HG02763 (cell line): ENCODE results near the gene PIK3IP1.

ENCODE experiments used
- ATAC-seq: cut with Tn5 transposase; IDR thresholded peaks from one replicate; pipeline ENCODE4 v1.9.1; 2021; ENCODE audit warnings: mild to moderate bottlenecking, moderate library complexity; ENCODE audit not compliant: unreplicated experiment

Gene PIK3IP1

DNA sequence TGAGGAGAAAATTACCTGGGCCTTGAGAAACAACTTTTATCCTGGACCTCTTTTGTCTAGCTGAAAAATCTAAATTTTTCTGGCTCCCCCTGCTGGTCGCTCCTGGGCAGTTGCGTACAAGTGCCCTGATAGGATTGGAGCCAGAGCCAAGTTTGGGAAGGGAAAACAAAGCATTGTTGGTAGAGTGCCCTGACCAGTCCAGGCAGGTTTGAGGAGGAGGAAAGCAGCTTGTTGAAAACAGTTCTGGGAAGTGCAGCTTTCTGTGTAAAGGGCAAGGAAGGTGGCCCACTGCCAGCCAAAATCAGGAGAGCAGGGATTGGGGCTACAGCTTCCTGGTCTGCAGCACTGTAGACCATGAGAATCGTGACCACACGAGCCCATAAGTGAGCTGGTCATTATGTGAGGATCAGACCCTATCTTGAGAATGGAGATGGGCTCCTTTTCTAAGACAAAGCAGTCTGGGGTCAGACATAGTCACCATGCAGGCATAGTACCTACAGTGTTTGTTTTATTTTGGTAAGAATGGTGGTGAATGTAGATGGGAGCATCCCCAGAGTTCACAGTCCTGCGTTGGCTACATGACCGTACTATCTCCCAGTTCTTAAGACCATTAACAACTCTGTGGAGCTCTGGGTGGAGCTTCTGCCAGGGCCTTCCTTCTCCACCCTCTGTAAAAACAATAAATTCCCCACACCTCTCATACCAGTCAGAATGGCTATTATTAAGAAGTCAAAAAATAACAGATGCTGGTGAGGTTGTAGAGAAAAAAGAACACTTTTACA, 21.3 kb upstream of the PIK3IP1 start:
- ATAC-seq: no peak

DNA sequence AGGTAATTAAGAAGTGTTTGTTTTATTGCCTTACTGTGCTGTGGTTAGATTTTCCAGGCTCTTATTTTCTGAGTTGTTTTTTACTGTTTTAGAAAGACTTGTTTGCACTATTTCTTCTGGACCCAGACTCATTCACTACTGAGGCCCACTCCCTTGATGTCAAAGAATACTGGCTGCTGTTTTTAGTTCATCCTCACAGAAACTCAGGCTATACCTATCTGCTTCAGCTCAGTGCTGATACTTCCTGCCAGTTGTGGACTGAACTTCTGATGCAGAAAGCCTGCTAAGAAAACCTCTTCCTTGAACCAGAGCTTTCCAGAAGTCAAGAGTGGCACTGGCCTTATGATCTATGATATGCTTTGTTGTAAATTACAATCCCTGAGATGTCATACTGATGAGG, 15.9 kb upstream of the PIK3IP1 start:
- no peak for ATAC-seq

DNA sequence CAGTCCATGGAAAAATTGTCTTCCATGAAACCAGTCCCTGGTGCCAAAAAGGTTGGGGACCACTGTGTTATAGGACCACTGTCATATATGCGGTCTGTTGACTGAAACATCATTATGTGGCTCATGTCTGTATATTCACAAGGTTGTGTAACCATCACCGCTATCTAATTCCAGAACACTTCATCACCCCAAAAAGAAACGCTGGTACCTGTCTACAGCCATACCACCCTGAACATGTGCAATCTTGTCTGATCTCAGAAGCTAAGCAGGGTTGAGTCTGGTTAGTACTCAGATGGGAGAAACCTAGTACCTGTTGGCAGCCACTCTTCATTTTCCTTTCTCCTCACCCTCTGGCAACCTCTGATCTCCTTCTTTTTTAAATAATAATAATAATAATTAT, 12.9 kb upstream of the PIK3IP1 start:
- no peak for ATAC-seq

DNA sequence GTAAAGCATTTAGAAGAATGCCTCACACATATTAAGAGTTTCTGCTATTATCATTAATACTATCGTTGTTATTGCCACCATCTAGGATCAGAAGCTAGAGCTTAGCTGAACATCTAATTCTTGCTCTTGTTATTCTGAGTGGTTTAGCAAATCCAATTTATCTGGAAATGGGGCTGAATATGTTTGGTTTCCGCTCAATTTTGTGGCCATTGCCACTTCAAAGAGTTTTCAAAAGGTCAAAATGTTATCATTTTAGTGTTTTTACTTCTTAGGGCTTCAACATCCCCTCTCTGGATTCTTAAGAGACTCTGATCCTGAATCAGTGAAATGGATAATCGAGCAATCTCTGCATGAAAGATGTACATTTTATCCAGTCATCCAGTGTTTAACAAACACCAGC, 10.2 kb upstream of the PIK3IP1 start:
- no peak for ATAC-seq

DNA sequence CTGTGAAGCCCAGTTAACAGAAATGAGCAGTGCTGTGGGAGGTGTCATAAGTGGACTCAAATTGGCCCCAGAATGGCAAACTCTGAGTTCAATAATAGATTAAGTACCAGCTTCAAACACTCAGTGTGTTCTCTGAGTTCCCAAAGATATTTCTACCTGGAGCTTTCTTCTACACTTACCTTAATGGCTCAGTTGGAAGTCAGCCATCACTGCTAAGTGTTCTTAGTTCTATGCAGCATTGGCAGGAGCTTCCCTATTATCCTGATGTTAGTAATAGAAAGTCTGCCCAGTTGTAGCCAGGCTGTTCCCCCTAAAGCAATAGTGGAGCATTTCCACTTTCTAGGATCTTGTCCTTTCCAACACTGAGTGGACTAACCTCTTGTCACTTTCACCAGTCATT, 9.7 kb upstream of the PIK3IP1 start:
- no peak for ATAC-seq

DNA sequence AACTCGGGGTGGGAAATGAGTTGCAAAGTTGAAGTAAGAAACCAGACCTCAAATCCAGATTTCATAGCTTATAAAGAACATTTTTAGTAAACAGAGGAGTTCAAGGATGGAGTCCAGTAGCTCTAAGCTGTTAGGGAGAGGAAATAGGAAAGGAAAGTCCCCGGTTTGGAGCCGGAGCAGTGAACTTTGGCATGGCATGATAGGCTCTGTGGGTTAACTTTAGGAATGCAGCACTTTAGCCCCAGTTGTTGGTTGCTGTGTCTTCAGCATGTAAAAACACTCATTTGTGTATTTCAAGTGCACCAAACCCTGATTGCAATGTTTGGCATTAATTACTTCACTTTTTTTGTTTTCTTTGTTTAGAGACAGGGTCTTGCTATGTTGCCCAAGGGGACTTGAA, 8.6 kb upstream of the PIK3IP1 start:
- ATAC-seq: no peak

DNA sequence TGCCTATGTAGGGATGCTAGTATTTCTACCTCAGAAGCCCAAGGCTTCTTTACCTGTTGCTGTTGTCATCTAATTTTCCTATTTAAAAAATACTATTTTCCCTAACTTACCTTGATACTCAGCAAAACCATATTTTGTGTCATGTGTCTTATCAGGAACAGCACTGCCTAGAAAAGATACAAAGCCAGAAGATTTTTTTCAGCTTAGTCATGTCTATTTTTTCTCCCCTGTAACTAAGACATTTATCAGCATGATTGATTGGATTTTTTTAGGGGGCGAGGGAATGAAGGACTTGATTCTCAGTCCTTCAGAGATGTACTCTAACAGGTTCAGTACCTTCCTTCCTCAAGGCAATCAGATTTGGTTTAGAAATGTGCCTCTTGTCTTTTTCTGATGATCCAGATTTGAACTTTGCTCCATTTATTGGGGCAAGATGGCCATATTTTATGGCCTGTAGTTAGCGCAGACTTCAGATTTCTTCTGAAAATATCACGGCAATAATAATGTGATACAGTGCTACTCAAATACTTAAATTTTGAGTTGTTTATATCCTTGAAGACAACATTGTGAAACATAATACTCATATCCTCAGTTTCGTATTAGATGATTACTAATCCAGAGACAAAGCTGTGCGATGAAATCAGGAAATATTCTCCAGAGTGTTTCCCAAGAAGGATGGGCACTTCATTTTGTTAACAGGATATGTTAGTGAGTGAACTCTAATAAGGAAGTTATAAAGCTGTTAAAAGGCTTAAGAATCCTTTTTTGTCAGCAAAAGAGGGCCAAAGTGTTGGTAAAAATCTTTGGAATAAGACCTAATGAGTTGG, 3.8 kb upstream of the PIK3IP1 start:
- ATAC-seq: no peak

DNA sequence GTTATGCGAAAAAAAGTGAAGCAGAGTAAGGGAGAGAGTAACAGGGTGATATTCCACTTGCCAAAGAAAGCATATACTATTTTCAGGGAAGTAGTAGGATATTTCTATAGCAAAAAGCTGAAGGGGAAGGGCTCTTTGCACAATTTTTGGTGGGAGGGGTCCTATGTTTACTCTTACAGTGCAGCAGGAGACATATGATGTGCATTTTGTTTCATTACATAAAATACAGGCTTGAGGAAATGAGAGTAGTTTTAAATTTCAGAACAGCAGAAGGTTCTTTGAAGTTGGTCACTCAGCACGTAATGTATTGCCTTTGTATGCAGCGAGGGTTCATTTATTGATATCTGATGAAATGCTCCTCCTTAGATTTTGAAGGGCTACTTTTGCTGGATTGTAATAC, 3.1 kb upstream of the PIK3IP1 start:
- ATAC-seq: no peak

DNA sequence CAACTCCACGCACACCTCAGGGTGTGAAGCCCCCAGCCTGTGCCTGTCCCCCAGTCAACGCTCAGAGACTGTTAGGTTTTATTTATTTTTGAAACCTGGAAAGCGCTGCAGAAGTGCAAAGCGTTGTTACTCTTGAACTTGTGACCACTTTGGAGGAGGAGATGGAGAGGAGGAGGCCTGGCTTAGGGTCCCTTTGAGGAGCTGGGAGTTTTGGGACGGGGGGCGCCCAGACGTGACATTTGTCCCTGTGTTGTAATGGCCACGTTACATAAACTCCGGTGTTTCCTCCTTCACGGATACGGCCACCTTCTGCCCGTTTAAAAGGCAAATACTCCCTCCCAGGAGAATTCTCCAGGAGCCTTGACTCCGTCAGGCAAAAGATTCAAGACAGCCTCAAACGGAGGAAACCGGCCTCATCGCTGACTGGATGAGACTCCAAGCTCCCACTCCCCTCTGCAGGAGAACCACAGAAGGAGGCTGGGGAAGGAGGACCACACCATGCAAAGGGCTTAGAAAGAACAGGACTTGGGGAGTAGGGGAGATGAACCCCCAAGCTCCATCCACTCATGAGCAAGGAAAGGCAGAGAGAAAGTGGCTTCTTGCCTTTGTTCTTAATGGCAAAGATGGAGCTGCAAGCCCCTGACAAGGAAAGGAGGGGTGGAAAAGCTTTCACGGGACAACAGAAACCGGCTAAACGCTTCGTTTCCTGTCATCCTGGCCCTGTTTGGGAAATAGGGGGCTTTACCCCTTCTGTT, 630 bp downstream of the PIK3IP1 start:
- no peak for ATAC-seq

DNA sequence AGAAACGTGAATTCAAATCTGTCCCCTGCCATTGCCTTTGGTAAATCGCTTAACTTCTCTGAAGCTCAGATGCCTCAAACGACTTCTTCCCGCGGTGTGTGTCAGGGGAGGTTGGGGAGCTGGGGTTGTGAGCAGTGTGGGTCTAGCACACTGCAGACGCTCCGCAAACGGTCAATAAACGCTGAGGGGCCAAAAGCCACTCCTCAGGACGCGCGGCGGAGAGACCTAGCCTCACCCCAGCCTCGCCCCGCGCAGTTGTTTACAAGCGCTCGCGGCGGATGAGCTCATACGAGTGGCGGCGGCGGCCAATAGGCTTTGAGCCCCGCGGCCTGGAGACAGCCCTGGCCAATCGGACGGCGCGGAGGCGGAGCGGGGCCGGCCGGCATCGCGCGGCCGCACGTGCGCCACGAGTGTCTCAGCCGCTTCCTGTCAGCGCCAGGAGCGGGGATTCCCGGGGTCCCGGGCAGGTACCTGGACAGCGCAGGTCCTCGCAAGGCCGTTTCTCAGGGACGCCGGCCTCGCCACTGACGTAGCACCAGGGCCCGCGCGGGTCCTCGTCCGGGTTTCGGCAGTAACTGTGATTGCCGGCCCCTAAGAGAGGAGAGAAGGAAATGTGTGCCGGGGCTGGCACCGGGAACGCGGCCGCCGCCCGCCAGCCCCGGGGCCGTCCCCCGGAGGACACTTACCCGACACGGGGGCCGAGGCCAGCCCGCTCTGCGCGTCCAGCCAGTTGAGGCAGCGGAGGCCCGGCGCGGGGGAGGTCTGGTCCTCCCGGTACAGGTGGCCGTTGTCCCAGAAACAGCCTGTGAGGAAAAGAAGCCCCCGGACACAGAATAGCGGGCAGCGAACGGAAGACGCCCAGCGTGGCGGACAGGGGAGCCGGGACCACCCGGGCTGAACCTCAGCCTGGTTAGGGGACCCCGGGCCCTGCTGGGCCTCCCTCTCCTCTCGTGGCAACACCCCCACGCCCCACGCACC, 1.5 kb downstream of the PIK3IP1 start:
- ATAC-seq: peak; percentile 89

DNA sequence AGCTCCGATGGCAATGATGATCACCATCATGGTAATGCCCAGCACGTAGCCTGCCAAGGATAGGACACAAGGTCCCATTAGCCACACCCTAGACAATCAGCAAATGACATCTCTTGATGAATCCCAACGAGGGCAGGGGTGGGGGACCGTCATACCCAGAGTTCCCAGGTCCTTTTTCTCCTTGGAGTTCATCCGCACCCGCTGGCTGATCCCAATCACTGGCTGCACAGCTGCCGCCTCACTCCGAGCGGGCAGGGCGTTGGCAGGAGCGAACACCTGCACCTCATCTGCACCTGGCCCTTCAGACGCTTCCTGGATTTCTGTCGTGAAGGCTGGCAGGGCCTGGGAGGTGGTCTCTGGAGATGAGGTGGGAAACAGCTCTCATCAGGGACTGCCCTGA, 2.9 kb downstream of the PIK3IP1 start:
- ATAC-seq: no peak

DNA sequence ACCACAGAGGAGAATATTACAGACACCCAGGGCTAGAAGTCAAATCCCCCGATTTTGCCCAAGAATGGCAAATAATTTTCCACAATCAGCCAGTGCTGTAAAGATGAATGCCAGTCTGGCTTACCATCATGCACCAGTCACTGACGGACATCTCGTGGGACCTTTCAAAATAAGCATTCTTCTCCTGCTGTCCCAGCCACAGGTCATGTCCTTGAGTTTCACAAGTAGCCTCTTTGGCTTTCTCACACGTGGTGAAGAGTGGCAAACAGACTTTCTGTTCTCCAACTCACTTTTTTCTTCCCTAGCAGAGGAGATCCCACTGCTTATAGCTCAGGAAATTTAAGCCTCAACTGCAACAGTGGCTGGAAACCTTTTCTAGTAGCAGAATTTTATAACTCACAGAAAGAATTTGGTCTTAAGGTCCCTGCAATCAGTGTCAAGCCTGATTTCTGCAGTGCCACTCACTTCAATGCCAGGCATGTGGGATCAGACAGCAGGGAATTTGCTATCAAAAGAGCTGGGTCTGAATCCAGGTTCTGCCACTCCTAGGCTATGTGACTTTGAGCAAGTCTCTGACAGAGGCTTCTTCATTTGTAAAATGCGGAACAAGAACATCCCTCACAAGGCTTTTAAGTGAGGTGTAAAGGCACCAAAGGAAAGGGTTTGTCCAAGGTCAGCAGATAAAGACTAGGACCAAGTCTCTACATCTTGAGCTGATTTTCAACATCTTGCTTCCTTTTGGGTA, 3.6 kb downstream of the PIK3IP1 start:
- no peak for ATAC-seq

DNA sequence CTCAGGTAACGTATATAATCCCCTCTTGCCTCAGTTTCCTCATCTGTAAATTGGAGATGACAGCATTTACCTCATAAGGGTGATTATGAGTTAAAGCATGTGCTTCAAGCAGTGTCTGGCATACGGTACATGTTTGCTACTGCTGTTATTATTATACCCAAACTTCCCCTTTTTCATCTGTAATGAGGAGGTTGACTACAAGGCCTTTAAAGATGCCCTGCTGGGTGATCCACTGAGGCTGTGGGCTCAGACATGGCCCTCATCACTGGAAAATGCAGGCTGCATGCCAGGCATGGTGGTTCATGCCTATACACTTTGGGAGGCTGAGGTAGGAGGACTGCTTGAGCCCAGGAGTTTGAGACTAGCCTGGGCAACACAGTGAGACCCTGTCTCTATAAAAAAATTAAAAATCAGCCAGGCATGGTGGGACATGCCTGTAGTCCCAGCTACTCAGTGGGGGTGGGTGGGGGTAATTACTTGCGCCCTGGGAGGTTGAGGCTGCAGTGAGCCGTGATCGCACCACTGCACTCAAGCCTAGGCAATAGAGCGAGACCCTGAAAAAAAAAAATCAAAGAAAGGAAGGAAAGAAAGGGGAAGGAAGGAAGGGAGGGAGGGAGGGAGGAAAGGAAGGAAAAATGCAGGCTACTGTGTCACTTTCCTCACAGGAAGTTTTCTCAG, 4.3 kb downstream of the PIK3IP1 start:
- ATAC-seq: no peak

DNA sequence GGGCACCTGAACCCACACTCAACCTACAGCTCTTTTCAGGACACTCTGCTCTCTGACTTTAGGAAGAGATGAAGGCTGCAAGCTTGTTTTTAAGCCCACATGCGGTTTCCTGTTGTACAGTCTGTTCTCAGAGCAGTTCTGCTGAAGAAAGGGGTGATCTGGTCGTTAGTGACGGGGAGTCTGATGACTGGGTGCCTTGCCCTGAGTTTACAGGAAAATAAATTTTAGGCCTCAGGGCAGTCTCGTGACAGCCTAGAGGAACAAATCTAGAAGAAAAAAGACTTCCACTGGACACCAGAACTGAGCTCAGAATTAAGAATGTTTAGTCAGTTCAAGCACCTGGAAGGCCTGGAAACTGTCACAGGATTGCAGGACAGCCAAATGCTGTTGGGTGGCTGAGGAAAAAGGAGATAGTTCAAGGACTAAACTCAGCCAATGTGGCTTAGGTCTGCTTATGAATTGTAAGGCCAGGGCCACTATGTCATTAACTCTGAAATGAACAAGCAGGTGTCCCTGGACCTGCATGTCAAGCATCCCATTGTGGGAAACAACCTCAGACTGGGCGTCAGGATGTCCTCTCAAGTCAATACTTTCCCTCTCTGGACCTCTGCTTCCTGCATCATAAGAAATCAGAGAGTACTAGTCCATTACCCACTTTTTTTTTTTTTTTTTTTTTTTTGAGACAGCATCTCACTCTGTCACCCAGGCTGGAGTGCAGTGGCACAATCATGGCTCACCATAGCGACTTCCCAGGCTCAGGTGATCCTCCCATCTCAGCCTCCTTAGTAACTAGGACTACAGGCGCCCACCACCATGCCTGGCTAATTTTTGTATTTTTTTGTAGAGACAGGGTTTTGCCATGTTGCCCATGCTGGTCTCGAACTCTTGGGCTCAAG, 5.7 kb downstream of the PIK3IP1 start:
- no peak for ATAC-seq

DNA sequence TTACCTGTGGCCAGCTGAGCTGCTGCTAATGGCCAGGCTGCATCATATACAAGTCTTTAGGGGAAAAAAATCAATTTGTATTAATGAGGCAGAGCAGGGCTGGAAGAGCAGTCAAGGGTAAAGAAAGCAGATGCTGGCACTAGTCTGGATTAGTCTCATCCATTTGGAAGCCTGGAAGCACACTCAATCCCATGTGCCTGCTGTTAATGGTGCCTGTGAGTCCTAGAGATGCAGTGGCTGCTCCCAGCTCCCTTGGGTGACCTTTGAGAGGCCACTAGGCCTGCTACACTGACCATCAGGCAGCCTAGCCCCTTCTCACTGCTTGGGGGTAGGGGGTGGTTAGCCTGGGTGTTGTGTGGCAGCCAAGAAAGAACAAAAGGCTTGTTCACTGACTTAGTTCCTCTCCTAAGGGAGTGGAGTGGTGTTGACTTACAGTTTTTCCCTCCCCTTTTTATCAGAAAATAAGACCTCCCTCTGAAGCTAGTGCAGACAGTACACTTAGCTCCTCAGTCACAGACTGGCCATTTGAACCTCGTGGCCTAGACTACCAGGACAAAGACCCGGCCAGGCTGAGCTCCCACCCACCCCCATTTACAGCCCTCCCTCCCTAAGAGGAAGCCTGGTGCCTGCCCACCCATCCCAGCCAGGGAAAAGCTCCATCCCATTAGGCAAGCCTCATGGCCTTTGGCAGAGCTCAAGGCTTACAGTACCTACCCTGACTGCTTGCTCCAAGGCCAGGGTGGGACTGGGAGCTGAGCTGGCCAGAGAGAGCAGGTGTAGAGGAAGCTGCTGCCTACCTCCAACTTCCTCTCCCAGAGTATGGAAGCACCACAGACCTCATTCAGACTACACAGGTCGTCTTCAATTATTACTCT, 7.8 kb downstream of the PIK3IP1 start:
- no peak for ATAC-seq

DNA sequence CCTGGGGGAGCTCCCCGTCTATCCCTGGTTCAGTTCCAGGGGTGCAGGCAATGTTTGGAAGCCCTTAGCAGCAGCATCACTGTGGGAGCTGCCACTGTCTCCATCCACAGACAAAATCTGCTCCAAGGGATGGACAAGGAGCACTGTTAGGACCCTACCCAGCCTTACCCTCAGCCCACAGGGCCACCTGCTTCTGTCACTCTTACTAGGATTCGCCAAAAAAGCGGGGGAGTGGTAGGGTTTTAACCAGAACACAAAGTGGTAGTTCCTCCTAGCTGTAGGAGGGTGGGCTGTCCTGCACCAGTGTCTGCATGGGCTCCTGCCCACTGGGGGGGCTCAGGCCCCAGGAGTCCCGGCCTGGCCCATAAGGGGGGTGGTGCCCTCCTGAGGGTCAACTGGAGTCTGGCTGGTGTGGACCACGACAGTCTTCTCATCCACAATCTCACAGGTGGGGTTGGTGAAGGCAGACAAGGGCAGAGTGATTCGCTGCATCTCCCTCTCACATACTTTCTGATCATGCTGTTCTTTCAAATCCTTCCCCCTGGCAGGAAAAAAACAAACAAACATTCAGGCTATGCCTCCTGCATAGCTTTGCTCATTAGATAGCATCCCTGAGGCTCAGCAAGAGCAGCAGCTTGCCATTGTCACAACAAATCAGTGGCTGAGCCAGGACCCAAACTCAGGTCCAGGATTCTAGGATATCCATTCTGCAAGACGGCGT, 9.4 kb downstream of the PIK3IP1 start:
- ATAC-seq: no peak

DNA sequence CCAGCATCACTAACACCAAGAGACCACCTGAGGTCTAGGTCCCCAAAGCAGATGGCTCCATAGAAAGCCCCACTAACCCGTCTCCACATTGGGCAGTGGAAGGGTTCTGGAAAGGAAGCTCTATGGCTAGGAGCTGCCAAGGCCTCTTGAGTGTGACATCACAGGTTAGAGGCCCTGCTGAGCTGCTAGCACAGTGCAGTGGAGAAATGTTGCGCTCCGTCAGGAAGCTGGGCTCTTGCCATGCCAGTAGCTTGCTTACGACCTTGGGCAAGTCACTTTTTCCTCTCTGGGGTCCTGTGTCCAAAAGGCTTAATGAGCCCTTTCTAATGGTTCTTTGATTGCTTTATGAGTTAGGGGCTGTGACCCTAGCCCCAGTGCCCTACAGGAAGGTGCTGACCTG, 10.6 kb downstream of the PIK3IP1 start:
- no peak for ATAC-seq
